ENCODE measurements around the gene GJC2.

DNA sequence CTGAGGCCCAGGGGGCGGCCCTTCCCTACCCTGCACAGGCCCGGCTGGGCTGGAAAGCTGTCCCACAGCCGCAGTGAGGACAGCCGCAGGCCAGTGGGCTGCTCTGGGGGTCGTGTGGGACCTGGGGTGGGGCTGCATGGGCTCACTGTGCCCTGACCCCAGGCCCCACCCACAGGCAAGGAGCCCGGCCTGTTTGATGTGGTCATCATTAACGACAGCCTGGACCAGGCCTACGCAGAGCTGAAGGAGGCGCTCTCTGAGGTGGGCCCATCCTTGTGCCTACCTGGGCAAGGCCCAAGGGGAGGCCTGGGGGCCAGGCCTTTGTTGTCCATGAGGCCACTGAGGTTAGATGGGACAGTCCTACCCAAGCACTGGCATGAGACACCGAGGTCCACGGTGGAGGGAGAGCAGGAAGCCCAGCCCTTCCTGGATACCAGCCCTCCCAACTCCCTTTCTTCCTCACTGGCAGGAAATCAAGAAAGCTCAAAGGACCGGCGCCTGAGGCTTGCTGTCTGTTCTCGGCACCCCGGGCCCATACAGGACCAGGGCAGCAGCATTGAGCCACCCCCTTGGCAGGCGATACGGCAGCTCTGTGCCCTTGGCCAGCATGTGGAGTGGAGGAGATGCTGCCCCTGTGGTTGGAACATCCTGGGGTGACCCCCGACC is 1.4 kb upstream of the GJC2 start:
- TF ChIP-seq TAF1 (IDR thresholded peaks at IDR 0.05; ENCODE audit: borderline replicate concordance, low read depth, low read length) (no peak), POLR2AphosphoS5 (IDR thresholded peaks at IDR 0.05; ENCODE audit: low read depth, low read length) (no peak), POLR2A (IDR thresholded peaks at IDR 0.05; ENCODE audit: low read depth, low read length) (no peak)
